Fibroblast of lung (primary cell): ENCODE data around the gene DPM3.

Experiments
- EZH2 ChIP-seq: IDR thresholded peaks from 2 replicates; pipeline ENCODE4 v1.5.1; 2012; ENCODE audit warnings: low read length, control low read depth, mild to moderate bottlenecking; ENCODE audit errors: missing control alignments
- TF ChIP-seq, protein P1 (sequence below), 2 donors: IDR thresholded peaks in 1 of 2; conservative IDR thresholded peaks in 1 of 2; 1 replicate in 1 of 2; 2 replicates in 1 of 2; pipeline ENCODE4 v1.5.1; 2011 to 2012; ENCODE audit warnings: low read length in 2 of 2, control low read depth in 1 of 2, inconsistent platforms in 1 of 2, low read depth in 1 of 2, mild to moderate bottlenecking in 1 of 2

DNA sequence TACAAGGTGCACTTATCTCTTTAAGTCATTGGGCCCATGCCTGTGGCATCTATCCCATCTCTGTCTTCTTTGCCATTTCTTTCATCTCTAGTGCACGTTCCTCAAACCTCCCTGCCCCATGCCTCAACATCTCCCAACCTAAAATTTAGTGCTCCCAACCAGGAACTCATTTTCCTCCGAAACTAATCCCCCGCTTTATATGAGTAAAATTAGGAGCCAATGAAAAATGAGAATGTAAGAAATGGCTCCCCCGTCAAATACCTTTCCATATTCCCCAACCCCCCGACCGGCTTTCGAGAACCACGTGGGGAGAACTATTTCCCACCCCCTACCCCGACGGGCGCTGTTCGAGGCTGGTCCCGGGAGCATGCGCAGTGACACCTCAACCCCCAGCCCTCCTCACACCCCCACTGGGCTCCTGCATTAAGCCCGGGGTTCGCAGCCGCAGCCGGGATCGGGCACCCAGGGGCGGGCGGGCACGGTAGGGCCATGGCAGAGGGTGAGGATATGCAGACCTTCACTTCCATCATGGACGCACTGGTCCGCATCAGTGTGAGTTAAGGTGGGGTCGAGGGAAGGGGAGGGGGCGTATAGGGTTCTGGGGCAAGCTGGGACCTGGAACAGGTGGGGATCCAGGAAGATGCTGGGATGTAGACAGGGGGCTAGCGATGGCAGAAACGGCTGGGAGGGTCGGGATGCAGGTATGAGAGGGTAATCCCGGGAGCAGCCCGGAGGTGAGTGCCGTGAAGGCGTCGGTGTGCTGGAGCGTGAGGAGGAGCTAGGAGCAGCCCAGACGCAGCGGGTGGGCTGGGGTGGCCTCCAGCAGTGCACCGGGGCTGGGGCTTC lies 33.4 kb upstream of the DPM3 start, which contains the start of gene TRIM46:
- TF ChIP-seq, protein P1, sequence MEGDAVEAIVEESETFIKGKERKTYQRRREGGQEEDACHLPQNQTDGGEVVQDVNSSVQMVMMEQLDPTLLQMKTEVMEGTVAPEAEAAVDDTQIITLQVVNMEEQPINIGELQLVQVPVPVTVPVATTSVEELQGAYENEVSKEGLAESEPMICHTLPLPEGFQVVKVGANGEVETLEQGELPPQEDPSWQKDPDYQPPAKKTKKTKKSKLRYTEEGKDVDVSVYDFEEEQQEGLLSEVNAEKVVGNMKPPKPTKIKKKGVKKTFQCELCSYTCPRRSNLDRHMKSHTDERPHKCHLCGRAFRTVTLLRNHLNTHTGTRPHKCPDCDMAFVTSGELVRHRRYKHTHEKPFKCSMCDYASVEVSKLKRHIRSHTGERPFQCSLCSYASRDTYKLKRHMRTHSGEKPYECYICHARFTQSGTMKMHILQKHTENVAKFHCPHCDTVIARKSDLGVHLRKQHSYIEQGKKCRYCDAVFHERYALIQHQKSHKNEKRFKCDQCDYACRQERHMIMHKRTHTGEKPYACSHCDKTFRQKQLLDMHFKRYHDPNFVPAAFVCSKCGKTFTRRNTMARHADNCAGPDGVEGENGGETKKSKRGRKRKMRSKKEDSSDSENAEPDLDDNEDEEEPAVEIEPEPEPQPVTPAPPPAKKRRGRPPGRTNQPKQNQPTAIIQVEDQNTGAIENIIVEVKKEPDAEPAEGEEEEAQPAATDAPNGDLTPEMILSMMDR (conservative IDR thresholded peaks at IDR 0.05 in 1 of 2, IDR thresholded peaks at IDR 0.05 in 1 of 2; ENCODE audit: low read depth in 1 of 2, low read length in 2 of 2), result no peak
- TF ChIP-seq EZH2, result no peak
